Muscle of arm (tissue), 12 donors: ENCODE results near the gene SUOX. TPM values are rescaled to one million over a fixed set of nuclear protein-coding genes. Genes with fewer than 3 reads are reported as not detected.
"Not testable (repeated sequence)": the region's sequence is repeated elsewhere in the genome, so short reads cannot be mapped to it uniquely, and the experiment has no call there.

Experiments used
- DNase-seq: peaks from one replicate; pipeline ENCODE4 v3.0.0-alpha.2; 2013
- polyA plus RNA-seq, 12 donors: library from polyadenylated mRNA; unstranded; fragments of 120-200 nt; gene quantifications; one replicate each; pipeline ENCODE4 v1.2.1, GENCODE V29; 2013; ENCODE audit not compliant: insufficient read length in 12 of 12

Gene SUOX
- polyA plus RNA-seq, 12 donors: 12.0 to 30.1 (median 14.7) TPM; not detected in 1

- no peak for DNase-seq
Measured at GRCh38 chr12:56017181-56017580, 20.1 kb downstream of the SUOX start.

- DNase-seq: no peak
Measured at GRCh38 chr12:56018356-56018755, 21.3 kb downstream of the SUOX start.

GRCh38 chr12:56020423-56021184 is 23.5 kb downstream of the SUOX start, which contains the start of gene IKZF4:
TSS of gene IKZF4 (plus strand) at chr12:56021043. CDS start at chr12:56021494, 451 bp downstream.
- peak; percentile 79 for DNase-seq

- DNase-seq: no peak
Measured at GRCh38 chr12:56021889-56022497, 24.9 kb downstream of the SUOX start.

- no peak for DNase-seq
Measured at GRCh38 chr12:56028511-56029165, 31.6 kb downstream of the SUOX start.

GRCh38 chr12:56029166-56029519 is 32.1 kb downstream of the SUOX start:
- peak; percentile 20 for DNase-seq

GRCh38 chr12:56029666-56030293 is 32.7 kb downstream of the SUOX start:
- peak; percentile 74 for DNase-seq

- DNase-seq: no peak
Measured at GRCh38 chr12:56031987-56032386, 34.9 kb downstream of the SUOX start.

GRCh38 chr12:56034586-56035332 is 37.7 kb downstream of the SUOX start:
- no peak for DNase-seq

GRCh38 chr12:56037161-56037560 is 40.1 kb downstream of the SUOX start:
- no peak for DNase-seq

- DNase-seq: no peak
Measured at GRCh38 chr12:56038022-56038655, 41.1 kb downstream of the SUOX start.

GRCh38 chr12:56040151-56040550 is 43.1 kb downstream of the SUOX start:
- no peak for DNase-seq

GRCh38 chr12:56040963-56041551 is 44.0 kb downstream of the SUOX start:
- no peak for DNase-seq

GRCh38 chr12:56041552-56042429 is 44.7 kb downstream of the SUOX start, which contains the start of gene RPS26:
TSS of gene RPS26 (plus strand) at chr12:56041918. CDS start at chr12:56042167, 249 bp downstream.
- DNase-seq: peak; percentile 98

- DNase-seq: not testable (repeated sequence)
Measured at GRCh38 chr12:56042430-56042813, 45.3 kb downstream of the SUOX start.

GRCh38 chr12:56042843-56043242 is 45.8 kb downstream of the SUOX start:
- no peak for DNase-seq

GRCh38 chr12:56046027-56046780 is 49.1 kb downstream of the SUOX start:
- DNase-seq: no peak

GRCh38 chr12:56053407-56053893 is 56.4 kb downstream of the SUOX start:
- no peak for DNase-seq
